ENCODE results near the gene TRAK2.

Gene TRAK2

DNA sequence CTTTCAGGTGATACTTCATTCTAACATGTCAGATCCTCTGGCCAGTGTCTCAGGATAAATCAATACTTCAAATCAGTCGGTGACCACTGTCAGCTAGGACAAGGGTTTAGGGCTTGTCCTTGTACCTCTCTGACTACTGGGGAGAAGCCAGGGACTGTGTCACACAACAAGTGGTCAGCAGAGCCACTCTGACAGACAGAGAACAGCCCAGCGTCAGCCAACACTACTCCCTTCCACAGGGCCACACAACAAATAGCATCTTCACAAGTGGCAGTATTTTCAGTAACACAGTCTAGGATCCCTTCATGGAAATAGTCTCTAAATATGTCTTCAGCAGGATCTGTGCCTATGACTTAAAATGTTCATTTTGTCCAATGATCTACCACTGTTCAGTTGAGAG is 108.3 kb downstream of the TRAK2 start:
- Histone ChIP-seq H3K4me1 (ENCODE audit: insufficient read depth, low read length) (peaks cover 6% of the 10 kb centered on the region; the same call in 1 of the 2 replicates), H3K27ac (ENCODE audit: low read depth, low read length) (no peak overlapping the region), H3K27me3 (ENCODE audit: insufficient read depth, low read length) (no peaks in the 10 kb centered on the region), H3K9ac (ENCODE audit: low read depth, low read length) (no peak overlapping the region), H3K4me3 (ENCODE audit: low read length) (no peak overlapping the region), H3K36me3 (ENCODE audit: insufficient read depth, low read length) (no peaks in the 10 kb centered on the region), H3K9me3 (ENCODE audit: insufficient read depth, low read depth, low read length) (no peaks in the 10 kb centered on the region)
- 89% methylated on average over 2 of the region's 2 CpGs for WGBS

DNA sequence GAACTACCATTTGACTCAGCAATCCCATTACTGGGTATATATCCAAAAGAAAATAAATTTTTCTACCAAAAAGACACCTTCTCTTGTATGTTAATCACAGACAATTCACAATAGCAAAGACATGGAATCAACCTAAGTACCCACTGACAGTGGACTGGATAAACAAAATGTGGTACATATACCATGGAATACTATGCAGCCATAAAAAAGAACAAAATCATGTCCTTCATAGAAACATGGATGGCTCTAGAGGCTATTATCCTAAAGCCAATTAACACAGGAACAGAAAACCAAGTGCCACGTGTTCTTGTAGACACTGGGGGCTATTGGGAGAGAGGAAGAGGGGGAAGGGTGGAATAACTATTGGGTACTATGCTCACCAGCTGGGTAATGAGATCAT is 121.8 kb downstream of the TRAK2 start:
- no peaks in the 10 kb centered on the region for H3K27me3 ChIP-seq (ENCODE audit: insufficient read depth, low read length)
- no peak overlapping the region for H3K9ac ChIP-seq (ENCODE audit: low read depth, low read length)
- no CpG with 5 or more reads among the region's 1 CpG for WGBS
- no peaks in the 10 kb centered on the region for H3K36me3 ChIP-seq (ENCODE audit: insufficient read depth, low read length)
- H3K9me3 ChIP-seq (ENCODE audit: insufficient read depth, low read depth, low read length), result peaks cover 3% of the 10 kb centered on the region; the same call in 1 of the 2 replicates
- no peak overlapping the region for H3K27ac ChIP-seq (ENCODE audit: low read depth, low read length)
- H3K4me1 ChIP-seq (ENCODE audit: insufficient read depth, low read length), result no peaks in the 10 kb centered on the region
- no peak overlapping the region for H3K4me3 ChIP-seq (ENCODE audit: low read length)

DNA sequence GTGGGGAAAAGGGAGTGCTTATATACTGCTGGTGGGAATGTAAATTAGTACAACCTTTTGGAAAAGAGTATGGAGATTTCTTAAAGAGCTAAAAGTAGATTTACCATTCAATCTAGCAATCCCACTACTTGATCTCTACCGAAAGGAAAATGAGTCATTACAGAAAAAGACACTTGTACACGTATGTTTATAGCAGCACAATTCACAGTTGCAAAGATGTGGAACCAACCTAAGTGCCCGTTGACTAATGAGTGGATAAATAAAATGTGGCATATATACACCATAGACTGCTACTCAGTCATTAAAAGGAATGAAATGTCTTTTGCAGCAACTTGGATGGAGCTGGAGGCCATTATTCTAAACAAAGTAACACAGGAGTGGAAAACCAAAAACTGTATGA is 123.6 kb downstream of the TRAK2 start:
- H3K4me3 ChIP-seq (ENCODE audit: low read length), result no peak overlapping the region
- H3K4me1 ChIP-seq (ENCODE audit: insufficient read depth, low read length), result no peaks in the 10 kb centered on the region
- H3K9me3 ChIP-seq (ENCODE audit: insufficient read depth, low read depth, low read length), result peaks cover 7% of the 10 kb centered on the region; the same call in 1 of the 2 replicates
- no peaks in the 10 kb centered on the region for H3K36me3 ChIP-seq (ENCODE audit: insufficient read depth, low read length)
- H3K9ac ChIP-seq (ENCODE audit: low read depth, low read length), result no peak overlapping the region
- WGBS, result 95% methylated on average over 2 of the region's 3 CpGs
- no peak overlapping the region for H3K27ac ChIP-seq (ENCODE audit: low read depth, low read length)
- no peaks in the 10 kb centered on the region for H3K27me3 ChIP-seq (ENCODE audit: insufficient read depth, low read length)
